Keratinocyte (primary cell): ENCODE measurements around the gene RASAL2. TPM values are rescaled to one million over a fixed set of nuclear protein-coding genes. Genes with fewer than 3 reads are reported as not detected.

Source experiments
- DNase-seq: peaks from one replicate; pipeline ENCODE4 v3.0.0-alpha.2; 2011; ENCODE audit warnings: low read depth, missing footprints, low spot score
- FAIRE-seq: peaks from 2 replicates; lab custom pipeline; 2011; peaks lifted over from hg19 to GRCh38; lab: Jason Lieb, UNC
- H2AFZ ChIP-seq: 2 replicates; pipeline ENCODE4 v1.6.0; 2012; ENCODE audit warnings: low read length, control low read depth, inconsistent platforms; ENCODE audit not compliant: control insufficient read depth
- H3K27ac ChIP-seq: 2 replicates; pipeline ENCODE4 v1.5.1; 2011; ENCODE audit warnings: low read length; ENCODE audit not compliant: control insufficient read depth, insufficient read depth
- H3K27me3 ChIP-seq: 3 replicates; pipeline ENCODE4 v1.6.0; 2011; ENCODE audit warnings: low read length; ENCODE audit not compliant: control insufficient read depth, insufficient read depth; ENCODE audit errors: extremely low read depth
- H3K36me3 ChIP-seq, 2 experiments: 2 replicates in 1 of 2; 3 replicates in 1 of 2; pipeline ENCODE4 v1.5.1; 2011; ENCODE audit warnings: low read length in 2 of 2, mild to moderate bottlenecking in 1 of 2; ENCODE audit not compliant: control insufficient read depth in 2 of 2, insufficient read depth in 2 of 2; ENCODE audit errors: extremely low read depth in 1 of 2
- H3K4me1 ChIP-seq: 3 replicates; pipeline ENCODE4 v1.5.1; 2011; ENCODE audit warnings: low read length; ENCODE audit not compliant: control insufficient read depth, insufficient read depth; ENCODE audit errors: extremely low read depth
- H3K4me2 ChIP-seq: 3 replicates; pipeline ENCODE4 v1.6.0; 2011; ENCODE audit warnings: low read depth, low read length; ENCODE audit not compliant: control insufficient read depth, insufficient read depth; ENCODE audit errors: extremely low read depth
- H3K4me3 ChIP-seq, 3 experiments: fragments of 200-600 bp in 1 of 3; sonication (generic) in 1 of 3; 2 replicates in 2 of 3; 3 replicates in 1 of 3; pipeline ENCODE4 v1.5.1; 2011 to 2016; ENCODE audit warnings: low read length in 3 of 3, mild to moderate bottlenecking in 3 of 3, control low read depth in 2 of 3, inconsistent platforms in 1 of 3, low read depth in 1 of 3, mixed read lengths in 1 of 3, mixed run types in 1 of 3, moderate library complexity in 1 of 3; ENCODE audit not compliant: control insufficient read depth in 2 of 3, insufficient read depth in 2 of 3; ENCODE audit errors: extremely low read depth in 1 of 3
- H3K79me2 ChIP-seq: 2 replicates; pipeline ENCODE4 v1.6.0; 2012; ENCODE audit warnings: low read length; ENCODE audit not compliant: control insufficient read depth, insufficient read depth
- H3K9ac ChIP-seq: 3 replicates; pipeline ENCODE4 v1.6.0; 2011; ENCODE audit warnings: low read length; ENCODE audit not compliant: control insufficient read depth, insufficient read depth; ENCODE audit errors: extremely low read depth
- H3K9me1 ChIP-seq: 3 replicates; pipeline ENCODE4 v1.6.0; 2011; ENCODE audit warnings: low read length; ENCODE audit not compliant: control insufficient read depth, insufficient read depth; ENCODE audit errors: extremely low read depth
- H3K9me3 ChIP-seq: 2 replicates; pipeline ENCODE4 v1.5.1; 2012; ENCODE audit warnings: low read depth, low read length; ENCODE audit not compliant: control insufficient read depth
- H4K20me1 ChIP-seq: 3 replicates; pipeline ENCODE4 v1.6.0; 2011; ENCODE audit warnings: low read length; ENCODE audit not compliant: control insufficient read depth, insufficient read depth; ENCODE audit errors: extremely low read depth
- CTCF ChIP-seq, 3 experiments: IDR thresholded peaks in 1 of 3; conservative IDR thresholded peaks in 1 of 3; optimal IDR thresholded peaks in 1 of 3; 2 replicates in 2 of 3; 3 replicates in 1 of 3; pipeline versions ENCODE3 to v1.5.1; 2011; ENCODE audit warnings: low read length in 3 of 3, mild to moderate bottlenecking in 3 of 3, moderate library complexity in 2 of 3, control low read depth in 1 of 3, inconsistent platforms in 1 of 3; ENCODE audit not compliant: insufficient read depth in 2 of 3; ENCODE audit errors: extremely low read depth in 1 of 3
- EZH2 ChIP-seq: IDR thresholded peaks from one replicate; pipeline ENCODE4 v1.6.1; 2012; ENCODE audit warnings: inconsistent platforms, mild to moderate bottlenecking, low read length, moderate library complexity
- dilution Hi-C: fragments of 300-500 bp; cut with MboI; formaldehyde crosslinking; loops from one replicate; pipeline ENCODE4 v1.7.0; 2020; ENCODE audit warnings: low sequenced_read_pairs; ENCODE audit not compliant: extremely low pct_ligation_motif_present
- polyA plus RNA-seq, 5 experiments: library from polyadenylated mRNA; depleted of rRNA in 3 of 5; stranded (reverse) in 3 of 5; stranded (forward) in 1 of 5; unstranded in 1 of 5; fragments of >200 nt; gene quantifications; 1 replicate in 1 of 5; 2 replicates in 3 of 5; 3 replicates in 1 of 5; pipeline versions ENCODE4 v1.2.1 to v1.2.3, GENCODE V29; 2011 to 2012; ENCODE audit warnings: missing spikeins in 2 of 5, low read depth in 1 of 5, low replicate concordance in 1 of 5

RASAL2 gene
- polyA plus RNA-seq, 1 donor (not counting 4 experiments of a cell fraction or from before 2014, with no cell fraction given): 27.2 TPM

GRCh38 chr1:178442925-178443324 is 349.0 kb downstream of the RASAL2 start:
- no peak for TF ChIP-seq EZH2
- TF ChIP-seq CTCF (optimal IDR thresholded peaks at IDR 0.05 in 1 of 3, IDR thresholded peaks at IDR 0.05 in 1 of 3, conservative IDR thresholded peaks at IDR 0.05 in 1 of 3; ENCODE audit: extremely low read depth in 1 of 3, insufficient read depth in 2 of 3, low read length in 3 of 3): no peak
- H3K9me3 ChIP-seq: no peaks in the 10 kb centered on the region
- H3K4me1 ChIP-seq: peaks cover 8% of the 10 kb centered on the region
- H3K27me3 ChIP-seq: no peaks in the 10 kb centered on the region
- no peak overlapping the region for H3K4me2 ChIP-seq
- no peak overlapping the region for H3K4me3 ChIP-seq
- DNase-seq: no peak
- H2AFZ ChIP-seq: no peak overlapping the region
- H3K27ac ChIP-seq: no peak overlapping the region
- no peaks in the 10 kb centered on the region for H3K9me1 ChIP-seq
- no peaks in the 10 kb centered on the region for H3K79me2 ChIP-seq
- dilution Hi-C loops: no loop called here
- H3K9ac ChIP-seq: no peak overlapping the region
- no peak for FAIRE-seq
- H4K20me1 ChIP-seq: no peaks in the 10 kb centered on the region
- peaks cover 18 to 21% of the 10 kb centered on the region in 2 experiments for H3K36me3 ChIP-seq

GRCh38 chr1:178450871-178451270 is 357.0 kb downstream of the RASAL2 start:
- H3K27me3 ChIP-seq: no peaks in the 10 kb centered on the region
- no peak for DNase-seq
- H2AFZ ChIP-seq: no peak overlapping the region
- no peak overlapping the region for H3K27ac ChIP-seq
- dilution Hi-C loops: no loop called here
- no peaks in the 10 kb centered on the region for H3K9me1 ChIP-seq
- H3K9me3 ChIP-seq: no peaks in the 10 kb centered on the region
- H4K20me1 ChIP-seq: no peaks in the 10 kb centered on the region
- no peak overlapping the region for H3K9ac ChIP-seq
- no peak overlapping the region for H3K4me3 ChIP-seq
- peaks cover 7 to 10% of the 10 kb centered on the region in 2 experiments for H3K36me3 ChIP-seq
- H3K4me1 ChIP-seq: no peaks in the 10 kb centered on the region
- peak; percentile 46 for FAIRE-seq
- H3K4me2 ChIP-seq: no peak overlapping the region
- TF ChIP-seq CTCF (optimal IDR thresholded peaks at IDR 0.05 in 1 of 3, IDR thresholded peaks at IDR 0.05 in 1 of 3, conservative IDR thresholded peaks at IDR 0.05 in 1 of 3; ENCODE audit: extremely low read depth in 1 of 3, insufficient read depth in 2 of 3, low read length in 3 of 3) (no peak), EZH2 (no peak)
- no peaks in the 10 kb centered on the region for H3K79me2 ChIP-seq
